Stimulated activated CD8-positive, alpha-beta memory T cell treated with anti-CD3 and anti-CD28 coated beads, Interleukin-4, amount 100 ng/mL, for 48 hours (primary cell): Measurements from ENCODE around the gene SNAI1.
"Not testable (repeated sequence)": the region's sequence is repeated elsewhere in the genome, so short reads cannot be mapped to it uniquely, and the experiment has no call there.

ENCODE experiments used
- DNase-seq: peaks from one replicate; pipeline ENCODE4 v3.0.0-alpha.2; 2020

SNAI1 gene

DNA sequence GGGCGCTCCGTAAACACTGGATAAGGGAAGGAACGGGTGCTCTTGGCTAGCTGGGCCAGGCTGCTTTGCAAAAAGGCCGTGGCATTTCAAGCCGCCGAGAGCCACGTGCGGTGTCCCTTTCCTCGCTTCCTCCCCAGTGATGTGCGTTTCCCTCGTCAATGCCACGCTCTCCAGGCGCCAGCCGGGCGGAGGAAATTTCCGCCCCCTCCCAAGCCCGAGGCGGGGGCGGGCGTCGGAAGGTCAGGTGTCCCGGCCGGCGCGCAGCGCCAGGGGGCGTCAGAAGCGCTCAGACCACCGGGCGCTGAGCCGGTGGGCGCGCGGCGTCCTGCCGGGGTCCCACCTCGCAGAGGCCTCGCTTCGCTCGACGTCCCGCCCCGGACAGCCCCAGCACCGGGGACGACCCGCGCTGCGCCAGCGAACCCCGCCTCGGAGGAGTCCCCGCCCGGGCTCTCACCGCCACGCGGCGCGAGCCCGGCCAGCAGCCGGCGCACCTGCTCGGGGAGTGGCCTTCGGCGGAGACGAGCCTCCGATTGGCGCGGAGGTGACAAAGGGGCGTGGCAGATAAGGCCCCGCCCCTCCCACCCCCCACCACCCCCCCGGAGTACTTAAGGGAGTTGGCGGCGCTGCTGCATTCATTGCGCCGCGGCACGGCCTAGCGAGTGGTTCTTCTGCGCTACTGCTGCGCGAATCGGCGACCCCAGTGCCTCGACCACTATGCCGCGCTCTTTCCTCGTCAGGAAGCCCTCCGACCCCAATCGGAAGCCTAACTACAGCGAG is at the start of gene SNAI1:
Gene SNAI1 (plus strand): TSS at position 635 of the 777 bp plus-strand sequence. CDS start 80 bp downstream, at position 715.
- DNase-seq, result peak; percentile 80

- no peak for DNase-seq
These were observed 47.0 kb upstream of the SNAI1 start for GRCh38 chr20:49935746-49936152.

DNA sequence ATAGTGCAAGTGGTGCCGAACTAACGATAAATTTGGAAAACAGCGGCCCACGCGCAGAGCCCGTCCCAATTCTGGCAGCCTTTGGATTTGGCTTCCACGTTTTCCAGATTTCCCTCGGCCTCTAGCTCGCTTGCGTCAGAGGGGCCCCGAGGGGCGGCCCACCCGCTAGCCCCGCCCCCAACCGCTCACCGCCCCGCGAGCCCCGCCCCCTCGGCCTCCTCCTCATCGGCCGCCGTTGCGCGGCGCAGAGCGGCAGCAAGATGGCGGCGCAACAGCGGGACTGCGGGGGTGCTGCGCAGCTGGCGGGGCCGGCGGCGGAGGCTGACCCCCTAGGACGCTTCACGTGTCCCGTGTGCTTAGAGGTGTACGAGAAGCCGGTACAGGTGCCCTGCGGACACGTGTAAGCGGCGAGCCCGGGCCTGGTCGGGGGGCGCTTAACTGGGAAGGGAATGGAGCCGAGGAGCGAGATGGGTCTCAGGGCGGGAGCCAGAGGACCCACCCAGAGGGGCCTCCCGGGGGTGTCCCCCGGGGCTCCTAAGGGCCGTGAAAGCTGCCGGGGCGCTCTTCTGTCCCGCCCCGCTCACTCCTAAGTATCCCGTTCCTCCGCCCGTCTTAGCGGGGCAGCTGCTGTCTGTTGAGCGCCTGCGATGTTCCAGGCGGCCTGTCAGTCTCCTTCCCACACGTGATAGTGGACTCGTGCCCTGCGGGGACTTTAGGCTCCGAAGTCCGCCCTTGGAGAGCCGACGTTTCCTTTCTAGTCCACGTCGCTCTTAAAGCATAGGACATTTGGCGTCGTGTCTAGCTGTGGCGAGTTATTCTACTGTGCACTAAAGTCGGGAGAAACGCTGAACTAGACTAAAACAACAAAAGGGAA is 46.4 kb upstream of the SNAI1 start, which contains the start of gene RNF114:
Gene RNF114 (plus strand): TSS at position 245 of the 874 bp plus-strand sequence. CDS start 16 bp downstream, at position 261.
- DNase-seq, result peak; percentile 94

- no peak for DNase-seq
These were observed 45.5 kb upstream of the SNAI1 start for GRCh38 chr20:49937027-49937929.

DNA sequence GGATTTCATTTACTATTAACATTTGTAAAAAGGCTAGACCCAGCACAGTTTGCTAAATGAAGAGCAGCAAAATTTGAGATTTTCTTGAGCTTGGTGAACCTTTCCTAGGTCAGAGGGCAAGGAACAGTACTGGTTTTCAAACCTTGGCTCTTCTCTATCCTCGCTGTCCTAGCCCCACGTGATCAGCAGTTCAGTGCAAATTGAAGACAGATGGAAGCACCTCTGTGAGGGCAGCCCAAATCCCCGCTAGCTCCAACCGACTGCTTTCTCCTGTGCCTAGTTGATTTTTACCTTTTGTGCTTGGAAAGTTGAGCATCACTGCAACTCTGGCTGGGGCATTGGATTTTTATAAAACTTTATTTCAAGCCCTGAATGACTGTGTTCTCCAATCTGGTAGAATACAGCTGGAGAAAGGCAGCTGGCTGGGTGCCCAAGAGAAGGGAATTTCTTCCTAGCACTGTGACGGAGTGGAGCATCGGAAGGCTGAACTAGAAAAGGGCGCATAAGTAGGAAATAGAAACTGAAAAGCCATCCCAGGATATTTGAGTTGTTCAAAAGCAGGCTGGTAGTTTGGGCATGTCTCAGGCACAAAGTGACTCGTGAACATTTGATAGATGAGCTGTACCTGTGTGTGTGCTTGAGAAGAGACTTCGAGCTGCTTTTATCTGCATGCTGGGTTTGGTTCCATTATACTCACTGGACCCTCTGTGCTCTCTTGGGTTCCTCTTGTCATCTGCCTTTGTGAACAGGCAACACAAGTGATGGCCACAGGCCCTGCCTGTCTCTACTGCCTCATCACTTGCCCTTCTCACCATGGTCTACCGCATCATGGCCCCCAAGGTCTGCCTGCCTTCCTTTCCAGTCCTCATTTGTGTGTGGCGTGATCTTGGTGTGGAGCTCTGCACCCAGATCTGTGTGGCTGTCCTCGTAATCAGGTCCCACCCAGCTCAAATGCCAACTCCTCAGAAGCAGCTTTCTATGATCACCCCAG is 44.3 kb upstream of the SNAI1 start:
- no peak for DNase-seq

GRCh38 chr20:49941456-49941855 is 41.3 kb upstream of the SNAI1 start:
- DNase-seq, result no peak

DNA sequence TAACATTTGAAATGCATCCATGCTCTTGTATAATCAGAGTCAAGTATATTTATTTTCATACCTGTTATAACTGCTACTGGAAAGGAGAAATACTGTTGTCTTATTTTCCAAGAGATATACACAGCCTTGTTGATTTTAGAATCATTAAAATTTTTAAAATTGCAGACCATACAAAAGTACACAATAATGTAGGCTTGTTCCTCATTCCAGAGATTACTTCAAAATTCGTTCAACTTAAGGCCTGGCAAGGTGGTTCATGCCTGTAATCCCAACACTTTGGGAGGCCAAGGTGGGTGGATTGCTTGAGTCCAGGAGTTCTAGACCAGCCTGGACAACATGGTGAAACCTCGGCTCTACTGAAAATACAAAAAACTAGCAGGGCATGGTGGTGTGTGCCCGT is 40.5 kb upstream of the SNAI1 start:
- no peak for DNase-seq

DNA sequence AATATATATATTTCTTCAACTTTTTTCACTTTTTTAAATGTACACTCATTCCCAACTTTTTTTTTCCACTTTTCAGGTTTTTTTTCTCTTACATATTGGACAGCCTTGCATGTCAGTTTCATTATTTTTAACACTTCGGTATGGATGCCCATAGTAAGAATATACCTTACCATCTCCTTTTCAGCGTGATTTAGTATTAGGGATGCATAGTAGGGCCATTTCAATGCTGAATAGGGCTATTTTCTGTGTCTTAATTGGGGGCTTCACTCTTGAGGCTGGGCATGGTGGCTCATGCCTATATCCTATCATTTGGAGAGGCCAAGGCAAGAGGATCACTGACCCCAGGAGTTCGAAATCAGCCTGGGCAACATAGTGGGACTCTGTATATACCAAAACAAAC is 39.8 kb upstream of the SNAI1 start:
- DNase-seq, result no peak

- DNase-seq, result no peak
These were observed 37.5 kb upstream of the SNAI1 start for GRCh38 chr20:49945306-49945700.

GRCh38 chr20:49945701-49946477 is 36.9 kb upstream of the SNAI1 start:
- DNase-seq, result no peak

DNA sequence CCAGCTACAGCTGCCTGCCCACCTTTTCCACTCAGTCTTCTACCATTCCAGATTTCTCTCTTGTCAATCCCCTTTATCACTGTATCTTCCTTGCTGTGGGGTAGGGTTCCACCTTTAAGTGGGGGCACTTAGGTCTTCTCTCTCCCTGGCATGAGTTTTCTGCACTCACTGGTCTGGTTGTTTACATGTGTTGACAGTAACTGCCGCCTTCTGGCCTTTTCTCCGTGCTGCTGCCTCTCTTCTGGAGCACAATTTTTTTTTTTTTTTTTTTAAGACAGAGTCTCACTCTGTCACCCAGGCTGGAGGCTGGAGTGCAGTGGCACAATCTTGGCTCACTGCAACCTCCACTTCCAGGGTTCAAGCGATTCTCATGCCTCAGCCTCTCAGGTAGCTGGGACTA is 34.6 kb upstream of the SNAI1 start:
- DNase-seq, result no peak

DNA sequence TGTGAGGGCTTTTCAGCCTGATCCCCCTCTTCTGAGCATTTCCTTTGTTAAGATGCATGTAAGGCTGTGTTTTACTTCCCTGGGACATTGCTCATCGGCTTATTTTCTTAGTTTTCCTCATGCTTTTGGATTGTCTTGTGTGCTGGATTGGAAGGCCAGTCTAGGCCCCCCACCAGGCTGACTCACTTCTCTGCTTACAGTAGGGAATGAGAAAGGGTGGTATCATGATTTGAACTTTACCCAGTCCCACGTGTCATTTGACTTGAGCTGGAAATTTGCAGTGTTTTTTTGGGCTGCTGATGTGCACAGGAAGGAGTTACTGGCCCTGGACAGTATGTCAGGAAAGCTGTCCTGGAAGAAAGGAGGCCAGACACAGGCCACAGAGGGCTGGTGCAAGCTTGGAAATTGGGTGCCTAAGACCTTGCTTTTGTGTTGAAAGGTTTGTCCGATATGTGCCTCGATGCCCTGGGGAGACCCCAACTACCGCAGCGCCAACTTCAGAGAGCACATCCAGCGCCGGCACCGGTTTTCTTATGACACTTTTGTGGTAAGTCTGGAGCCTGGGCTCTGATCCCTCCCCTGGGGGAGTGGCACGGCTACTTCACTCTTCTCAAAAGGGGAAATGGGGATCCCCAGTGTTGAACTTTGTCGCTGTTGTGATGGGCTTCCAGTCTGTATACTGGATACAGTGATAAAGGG is 33.8 kb upstream of the SNAI1 start:
- DNase-seq, result no peak

GRCh38 chr20:49951151-49951550 is 31.6 kb upstream of the SNAI1 start:
- DNase-seq, result no peak

DNA sequence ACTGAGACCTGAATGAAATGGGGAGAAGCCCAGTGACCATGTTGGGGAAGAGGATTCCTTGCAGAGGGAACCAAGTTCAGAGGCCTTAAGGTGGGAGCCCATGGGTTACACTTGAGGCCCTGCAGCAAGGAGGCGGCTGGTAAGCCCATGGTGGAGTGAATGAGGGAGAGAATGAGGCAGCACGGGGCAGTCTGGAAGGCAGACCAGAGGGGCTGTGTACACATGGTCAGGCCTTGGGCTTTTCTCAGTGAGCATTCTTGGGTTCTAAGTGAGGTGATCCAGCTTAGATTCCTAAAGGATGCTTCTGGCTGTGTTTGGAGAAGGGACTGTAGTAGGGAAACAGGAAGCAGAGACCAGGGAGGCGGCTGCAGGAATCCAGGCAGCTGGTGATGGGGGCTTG is 27.6 kb upstream of the SNAI1 start:
- DNase-seq, result no peak

GRCh38 chr20:49955830-49956396 is 26.9 kb upstream of the SNAI1 start:
- DNase-seq, result not testable (repeated sequence)

- no peak for DNase-seq
These were observed 26.1 kb upstream of the SNAI1 start for GRCh38 chr20:49956689-49957088.

DNA sequence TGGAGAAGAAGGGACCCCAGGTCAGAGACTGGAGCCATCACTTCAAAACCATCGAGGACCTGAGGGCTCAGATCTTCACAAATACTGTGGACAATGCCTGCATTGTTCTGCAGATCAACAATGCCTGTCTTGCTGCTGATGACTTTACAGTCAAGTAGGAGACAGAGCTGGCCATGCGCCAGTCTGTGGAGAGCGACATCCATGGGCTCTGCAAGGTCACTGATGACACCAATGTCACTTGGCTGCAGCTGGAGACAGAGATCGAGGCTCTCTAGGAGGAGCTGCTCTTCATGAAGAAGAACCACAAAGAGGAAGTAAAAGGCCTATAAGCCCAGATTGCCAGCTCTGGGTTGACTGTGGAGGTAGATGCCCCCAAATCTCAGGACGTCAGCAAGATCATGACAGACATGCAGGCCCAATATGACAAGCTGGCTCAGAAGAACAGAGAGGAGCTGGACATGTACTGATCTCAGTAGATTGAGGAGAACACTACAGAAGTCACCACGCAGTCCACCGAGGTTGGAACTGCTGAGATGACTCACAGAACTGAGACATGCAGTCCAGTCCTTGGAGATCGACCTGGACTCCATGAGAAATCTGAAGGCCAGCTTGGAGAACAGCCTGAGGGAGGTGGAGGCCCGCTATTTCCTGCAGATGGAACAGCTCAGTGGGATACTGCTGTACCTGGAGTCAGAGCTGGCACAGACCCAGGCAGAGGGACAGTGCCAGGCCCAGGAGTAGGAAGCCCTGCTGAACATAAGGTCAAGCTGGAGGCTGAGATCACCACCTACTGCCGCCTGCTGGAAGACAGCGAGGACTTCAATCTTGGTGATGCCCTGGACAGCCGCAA is 25.5 kb upstream of the SNAI1 start:
- DNase-seq, result not testable (repeated sequence)

DNA sequence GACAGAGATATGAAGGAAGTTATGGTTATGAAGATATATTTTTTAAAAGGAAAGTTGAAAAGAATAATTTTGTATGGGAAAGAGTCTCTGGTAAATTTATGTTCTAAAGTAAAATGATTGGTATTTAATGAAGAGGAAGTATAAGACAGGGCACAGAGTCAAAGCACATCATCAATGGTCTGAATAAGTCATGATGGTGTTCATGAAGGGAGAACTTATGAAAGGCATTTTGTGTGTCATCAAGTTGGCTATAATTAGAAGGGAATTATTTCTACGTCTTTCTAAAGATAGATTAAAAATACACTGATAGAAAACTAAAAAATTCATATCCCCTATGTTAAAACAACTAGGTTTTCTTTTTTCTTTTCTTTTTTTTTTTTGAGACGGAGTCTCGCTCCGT is 21.4 kb upstream of the SNAI1 start:
- DNase-seq, result no peak
